HG03196 (cell line): ENCODE results near the gene TPGS2.
A peak's percentile ranks its signal among the peaks of the same experiment; 100 is the strongest.
"Not testable (repeated sequence)": the region's sequence is repeated elsewhere in the genome, so short reads cannot be mapped to it uniquely, and the experiment has no call there.

Experiments
- ATAC-seq: cut with Tn5 transposase; IDR thresholded peaks from one replicate; pipeline ENCODE4 v1.9.1; 2021; ENCODE audit not compliant: unreplicated experiment

The TPGS2 gene

GRCh38 chr18:36825526-36825925 is 3.3 kb downstream of the TPGS2 start:
- no peak for ATAC-seq

- no peak for ATAC-seq
Measured at GRCh38 chr18:36821681-36822080, 7.1 kb downstream of the TPGS2 start.

- ATAC-seq: no peak
Measured at GRCh38 chr18:36819621-36820020, 9.2 kb downstream of the TPGS2 start.

GRCh38 chr18:36818652-36819051 is 10.2 kb downstream of the TPGS2 start:
- ATAC-seq: no peak

- no peak for ATAC-seq
Measured at GRCh38 chr18:36817039-36817438, 11.8 kb downstream of the TPGS2 start.

- not testable (repeated sequence) for ATAC-seq
Measured at GRCh38 chr18:36816096-36816495, 12.7 kb downstream of the TPGS2 start.

- no peak for ATAC-seq
Measured at GRCh38 chr18:36814994-36815393, 13.8 kb downstream of the TPGS2 start.

- ATAC-seq: no peak
Measured at GRCh38 chr18:36813824-36814223, 15.0 kb downstream of the TPGS2 start.

GRCh38 chr18:36813101-36813775 is 15.6 kb downstream of the TPGS2 start:
- ATAC-seq: no peak

GRCh38 chr18:36812678-36813077 is 16.1 kb downstream of the TPGS2 start:
- no peak for ATAC-seq

- no peak for ATAC-seq
Measured at GRCh38 chr18:36811955-36812354, 16.8 kb downstream of the TPGS2 start.

GRCh38 chr18:36811430-36811829 is 17.4 kb downstream of the TPGS2 start:
- no peak for ATAC-seq

GRCh38 chr18:36809590-36810381 is 19.0 kb downstream of the TPGS2 start:
- peak; percentile 85 for ATAC-seq

- ATAC-seq: no peak
Measured at GRCh38 chr18:36808681-36809080, 20.1 kb downstream of the TPGS2 start.

GRCh38 chr18:36805105-36805504 is 23.7 kb downstream of the TPGS2 start:
- ATAC-seq: no peak

GRCh38 chr18:36798738-36799473 is 29.9 kb downstream of the TPGS2 start:
- ATAC-seq: no peak

- no peak for ATAC-seq
Measured at GRCh38 chr18:36792634-36793283, 36.0 kb downstream of the TPGS2 start.

- ATAC-seq: no peak
Measured at GRCh38 chr18:36786686-36787085, 42.1 kb downstream of the TPGS2 start.

GRCh38 chr18:36783792-36784191 is 45.0 kb downstream of the TPGS2 start:
- no peak for ATAC-seq

- ATAC-seq: no peak
Measured at GRCh38 chr18:36782710-36783109, 46.1 kb downstream of the TPGS2 start.

GRCh38 chr18:36780748-36781147 is 48.1 kb downstream of the TPGS2 start:
- ATAC-seq: no peak
